GM12878 (cell line): Measurements from ENCODE around the gene ATP10A. TPM values are rescaled to one million over a fixed set of nuclear protein-coding genes. Genes with fewer than 3 reads are reported as not detected.

Experiments
- ATAC-seq: fragments of 200-7000 bp; cut with Tn5 transposase; 3 replicates; pipeline ENCODE4 v1.9.1; 2020; ENCODE audit warnings: mild to moderate bottlenecking, moderate library complexity
- BruUV-seq: library from RNA; stranded (reverse); fragments of 400-500 nt; replicated peaks from 2 replicates; lab custom pipeline; 2021; lab: Mats Ljungman, UMichigan
- CTCF ChIA-PET: fragments of 300-600 bp; sonication (Branson Sonifier 250); formaldehyde crosslinking; extraction: SDS; loops from one replicate; lab custom pipeline; 2021; ENCODE audit warnings: inconsistent platforms; lab: Yijun Ruan, JAX
- POLR2A ChIA-PET: fragments of 350-600 bp; formaldehyde crosslinking; extraction: SDS; loops from one replicate; lab custom pipeline; 2021; ENCODE audit warnings: inconsistent platforms; lab: Charles Lee
- RAD21 ChIA-PET: fragments of 300-600 bp; sonication (Branson Sonifier 250); formaldehyde crosslinking; loops from one replicate; lab custom pipeline; 2023; ENCODE audit warnings: antibody characterized with exemption; ENCODE audit not compliant: unreplicated experiment; lab: Charles Lee
- SMC1A ChIA-PET: fragments of 300-600 bp; sonication (Branson Sonifier 250); formaldehyde crosslinking; loops from one replicate; lab custom pipeline; 2023; ENCODE audit not compliant: unreplicated experiment, uncharacterized antibody; lab: Charles Lee
- DNase-seq: peaks from one replicate; pipeline ENCODE4 v3.0.0-alpha.2; 2011; ENCODE audit warnings: low read depth, low spot score
- FAIRE-seq: peaks from 3 replicates; lab custom pipeline; 2011; peaks lifted over from hg19 to GRCh38; lab: Jason Lieb, UNC
- H2AFZ ChIP-seq: 2 replicates; pipeline ENCODE4 v1.6.0; 2011; ENCODE audit warnings: low read depth, low read length, control low read depth; ENCODE audit not compliant: control insufficient read depth
- H3K27ac ChIP-seq: 2 replicates; pipeline ENCODE4 v1.5.1; 2011; ENCODE audit warnings: control low read depth; ENCODE audit not compliant: control insufficient read depth, insufficient read depth
- H3K27me3 ChIP-seq, 2 experiments: replicated peaks in 1 of 2; 2 replicates each; pipeline versions ENCODE4 v1.6.0 to v1.6.1; 2011; ENCODE audit warnings: low read length in 1 of 2; ENCODE audit not compliant: control insufficient read depth in 2 of 2, insufficient read depth in 2 of 2
- H3K36me3 ChIP-seq, 2 experiments: 2 replicates each; pipeline ENCODE4 v1.5.1; 2011; ENCODE audit warnings: low read length in 1 of 2; ENCODE audit not compliant: control insufficient read depth in 2 of 2, insufficient read depth in 2 of 2
- H3K4me1 ChIP-seq: 2 replicates; pipeline ENCODE4 v1.6.1; 2011; ENCODE audit warnings: mild to moderate bottlenecking, low read length, moderate library complexity, mixed read lengths; ENCODE audit not compliant: control insufficient read depth, insufficient read depth
- H3K4me2 ChIP-seq: 2 replicates; pipeline ENCODE4 v1.6.0; 2011; ENCODE audit warnings: control low read depth; ENCODE audit not compliant: control insufficient read depth, insufficient read depth
- H3K4me3 ChIP-seq: fragments of 200-600 bp; sonication (generic); 2 replicates; pipeline ENCODE4 v1.5.1; 2016
- H3K79me2 ChIP-seq: 2 replicates; pipeline ENCODE4 v1.6.0; 2011; ENCODE audit warnings: low read length; ENCODE audit not compliant: control insufficient read depth, insufficient read depth
- H3K9ac ChIP-seq: 2 replicates; pipeline ENCODE4 v1.8.0; 2011; ENCODE audit warnings: low read length, control low read depth, mixed read lengths; ENCODE audit not compliant: control insufficient read depth, insufficient read depth
- H3K9me3 ChIP-seq: replicated peaks from 3 replicates; pipeline ENCODE4 v1.5.1; 2011; ENCODE audit warnings: mild to moderate bottlenecking, low read length; ENCODE audit not compliant: control insufficient read depth, insufficient read depth
- H4K20me1 ChIP-seq: 2 replicates; pipeline ENCODE4 v1.6.0; 2011; ENCODE audit not compliant: control insufficient read depth, insufficient read depth
- CBX5 ChIP-seq: sonication (generic); IDR thresholded peaks from 2 replicates; pipeline ENCODE4 v1.6.1; 2016; ENCODE audit warnings: low read depth, moderate library complexity, mild to moderate bottlenecking, inconsistent platforms
- CEBPB ChIP-seq, 2 experiments: fragments of 150-350 bp in 1 of 2; IDR thresholded peaks; 2 replicates each; pipeline ENCODE4 v1.6.1; 2012 to 2014; ENCODE audit warnings: low read depth in 2 of 2, low read length in 2 of 2, borderline replicate concordance in 1 of 2, inconsistent platforms in 1 of 2
- CHD1 ChIP-seq: IDR thresholded peaks from 2 replicates; pipeline ENCODE4 v1.6.1; 2012; ENCODE audit warnings: low read depth, low read length, improper control_type of control experiment
- CREM ChIP-seq: IDR thresholded peaks from 2 replicates; pipeline ENCODE4 v1.6.1; 2014; ENCODE audit warnings: antibody characterized with exemption, low read depth
- DPF2 ChIP-seq: fragments of 450-650 bp; IDR thresholded peaks from 2 replicates; pipeline ENCODE4 v1.6.1; 2017; ENCODE audit warnings: mild to moderate bottlenecking
- EZH2 ChIP-seq: IDR thresholded peaks from 2 replicates; pipeline ENCODE4 v1.6.1; 2012; ENCODE audit warnings: low read depth, mild to moderate bottlenecking, control low read depth, inconsistent platforms, low read length, borderline replicate concordance; ENCODE audit not compliant: control insufficient read depth
- NFIC ChIP-seq: IDR thresholded peaks from 2 replicates; pipeline ENCODE4 v1.6.1; 2012; ENCODE audit warnings: low read depth, mild to moderate bottlenecking, inconsistent platforms, low read length, moderate library complexity
- NFYB ChIP-seq: IDR thresholded peaks from 2 replicates; pipeline ENCODE4 v1.6.1; 2011; ENCODE audit warnings: low read depth, mild to moderate bottlenecking, low read length, improper control_type of control experiment, moderate library complexity; ENCODE audit not compliant: insufficient read depth
- NR2C2 ChIP-seq: IDR thresholded peaks from 2 replicates; pipeline ENCODE4 v1.6.1; 2011; ENCODE audit warnings: borderline replicate concordance, low read depth; ENCODE audit not compliant: control insufficient read depth, insufficient read length
- POU2F2 ChIP-seq: IDR thresholded peaks from 3 replicates; pipeline ENCODE4 v1.6.1; 2011; ENCODE audit warnings: low read depth, mild to moderate bottlenecking, low read length, borderline replicate concordance
- SUZ12 ChIP-seq: fragments of 200-600 bp; sonication (generic); IDR thresholded peaks from one replicate; pipeline ENCODE4 v1.6.1; 2018; ENCODE audit warnings: antibody characterized with exemption, mild to moderate bottlenecking; ENCODE audit not compliant: unreplicated experiment
- TARDBP ChIP-seq: IDR thresholded peaks from 2 replicates; pipeline ENCODE4 v1.6.1; 2016; ENCODE audit warnings: borderline replicate concordance
- TCF7 ChIP-seq: IDR thresholded peaks from 2 replicates; pipeline ENCODE4 v1.6.1; 2014; ENCODE audit warnings: antibody characterized with exemption, borderline replicate concordance
- WGBS: methylation state at CpG from one replicate; pipeline ENCODE4 v1.1.6; 2016; ENCODE audit warnings: low lambda C conversion rate; ENCODE audit not compliant: insufficient replicate concordance, insufficient coverage; ENCODE audit errors: missing lambda C conversion rate; 5-methylcytosine and 5-hydroxymethylcytosine counted together
- in situ Hi-C: fragments of 300-500 bp; cut with MboI; formaldehyde crosslinking; loops from 9 replicates; pipeline ENCODE4 v1.14.3; 2018; ENCODE audit warnings: mixed read lengths
- intact Hi-C: fragments of 100-400 bp; cut with micrococcal nuclease; formaldehyde crosslinking; loops from one replicate; pipeline ENCODE4 v1.14.2; 2022; ENCODE audit not compliant: unreplicated experiment
- polyA plus RNA-seq, 11 experiments: library from polyadenylated mRNA; depleted of rRNA in 4 of 11; unstranded in 6 of 11; stranded (reverse) in 5 of 11; fragments of >200 nt; fragmentation: Nextera tagmentation in 4 of 11; fragmentation: Illumina TruSeq in 1 of 11; extraction: Ambion mirVana in 4 of 11; extraction: Trizol in 1 of 11; gene quantifications; 1 replicate in 1 of 11; 2 replicates in 10 of 11; pipeline versions ENCODE4 v1.2.1 to v1.2.3, GENCODE V29; 2011 to 2016; ENCODE audit warnings: inconsistent platforms in 2 of 11, missing spikeins in 2 of 11, low read depth in 1 of 11
- total RNA-seq, 4 experiments: library from RNA; depleted of rRNA in 3 of 4; stranded (reverse); fragments of >200 nt in 3 of 4; fragmentation: Illumina TruSeq in 1 of 4; extraction: Trizol in 1 of 4; gene quantifications; 2 replicates each; pipeline versions ENCODE4 v1.2.1 to v1.2.3, GENCODE V29; 2013 to 2021
- TF ChIP-seq, protein P1 (sequence below): fragments of 150-350 bp; IDR thresholded peaks from 2 replicates; pipeline ENCODE4 v1.6.1; 2014; ENCODE audit warnings: mild to moderate bottlenecking, low read depth, low read length

The ATP10A gene
- total and polyA plus RNA-seq, 10 of the 15 experiments (the other 5 are each of a cell fraction or from before 2014, with no cell fraction given), result 0.04 to 1.5 (median 0.31) TPM; not detected in 2

DNA sequence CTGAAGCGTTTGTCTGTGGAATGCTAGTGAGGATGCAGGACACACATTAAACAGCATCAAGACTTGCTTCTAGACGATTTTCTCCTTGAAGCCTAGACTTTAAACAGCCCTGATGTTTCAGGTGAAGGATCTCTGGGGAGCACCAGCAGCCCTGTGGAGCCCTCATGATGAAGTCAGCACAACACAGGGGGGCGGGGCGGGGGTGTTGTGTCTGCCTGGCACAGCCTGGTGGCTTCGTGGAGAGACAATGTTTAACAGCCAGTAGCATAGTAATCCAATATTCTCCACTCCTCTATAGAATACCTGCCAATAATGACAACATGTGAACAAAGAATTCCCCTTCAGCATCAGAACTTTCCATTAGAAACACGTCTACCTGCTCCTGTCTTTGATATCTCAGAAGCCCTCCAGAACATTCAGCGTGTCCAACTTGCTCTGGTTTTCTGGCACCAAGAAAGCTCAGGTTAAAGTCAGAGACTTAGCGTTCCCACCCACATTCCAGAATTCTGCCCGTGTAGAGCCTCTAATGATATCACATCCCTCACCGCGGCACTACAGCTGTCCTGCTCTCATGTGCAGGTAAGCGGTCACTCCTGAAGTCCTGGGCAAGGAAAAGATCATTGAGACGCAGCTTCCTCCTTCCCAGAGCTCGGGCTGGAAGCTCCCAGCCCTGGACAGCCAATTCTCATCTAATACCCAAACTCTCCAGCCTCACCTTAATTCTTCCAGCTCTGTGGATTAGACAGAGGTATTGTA is 98.0 kb downstream of the ATP10A start:
- H3K4me2 ChIP-seq, result no peak overlapping the region
- H3K27me3 ChIP-seq, result no peaks in the 10 kb centered on the region
- intact Hi-C loops (no loop called here), in situ Hi-C loops (loop anchor here (5.0 to 25.0 kb wide), 2 partner anchors 43 to 322 kb away; no protein-coding TSS in a partner anchor)
- 51% methylated on average over 14 of the region's 14 CpGs for WGBS
- SMC1A ChIA-PET, result no interaction called here
- H3K9ac ChIP-seq, result no peak overlapping the region
- H4K20me1 ChIP-seq, result no peaks in the 10 kb centered on the region
- H3K9me3 ChIP-seq, result no peaks in the 10 kb centered on the region; the same call in 2 of the 3 replicates
- FAIRE-seq (no peak), DNase-seq (no peak), ATAC-seq (no peak)
- H2AFZ ChIP-seq, result no peak overlapping the region
- BruUV-seq, result no TSS peak
- no peak for TF ChIP-seq EZH2
- no peak for TF ChIP-seq NFYB
- no peak for TF ChIP-seq SUZ12
- TF ChIP-seq POU2F2, result no peak
- H3K36me3 ChIP-seq, result no peaks in the 10 kb centered on the region
- H3K4me3 ChIP-seq, result no peak overlapping the region
- H3K27ac ChIP-seq, result no peak overlapping the region
- RAD21 ChIA-PET, result no interaction called here
- no peaks in the 10 kb centered on the region for H3K79me2 ChIP-seq
- H3K4me1 ChIP-seq, result no peaks in the 10 kb centered on the region
- POLR2A ChIA-PET, result no interaction called here
- CTCF ChIA-PET, result no interaction called here

DNA sequence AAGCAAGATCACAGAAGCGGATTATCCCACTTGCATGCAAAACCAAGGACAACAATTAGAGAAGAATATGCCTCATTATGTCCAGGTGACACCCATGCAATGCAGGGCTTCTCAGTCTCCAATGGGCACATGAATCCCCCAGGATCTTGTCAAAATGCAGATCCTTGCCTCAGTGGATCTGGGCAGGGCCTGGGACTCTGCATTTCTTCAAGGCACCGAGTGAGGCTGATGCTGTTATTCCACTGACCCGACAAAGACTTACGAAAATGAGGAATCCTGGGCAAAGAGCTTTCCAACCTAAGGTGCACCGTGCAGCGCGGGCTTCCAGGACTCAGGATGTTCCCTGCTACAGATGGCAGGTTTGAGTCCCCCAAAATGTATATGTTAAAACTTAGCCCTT is 99.2 kb downstream of the ATP10A start:
- in situ Hi-C loops, result loop anchor here (25.0 kb wide), 1 partner anchor 323 kb away; no protein-coding TSS in a partner anchor
- Histone ChIP-seq H3K79me2 (no peaks in the 10 kb centered on the region), H3K9me3 (no peaks in the 10 kb centered on the region; the same call in 2 of the 3 replicates), H3K4me1 (no peaks in the 10 kb centered on the region), H2AFZ (no peak overlapping the region), H3K36me3 (no peaks in the 10 kb centered on the region), H3K27ac (no peak overlapping the region), H3K4me3 (no peak overlapping the region), H3K4me2 (no peak overlapping the region), H3K27me3 (no peaks in the 10 kb centered on the region), H3K9ac (no peak overlapping the region), H4K20me1 (no peaks in the 10 kb centered on the region)
- ATAC-seq, result no peak
- ChIA-PET SMC1A (no interaction called here), CTCF (no interaction called here), POLR2A (no interaction called here), RAD21 (no interaction called here)
- 48% methylated on average over 7 of the region's 7 CpGs for WGBS
- FAIRE-seq, result no peak
- TF ChIP-seq CBX5 (no peak), TCF7 (no peak), CHD1 (no peak), DPF2 (no peak), CREM (no peak), TARDBP (no peak), NR2C2 (no peak), CEBPB (IDR thresholded peaks at IDR 0.05; ENCODE audit: borderline replicate concordance in 1 of 2, low read depth in 2 of 2, low read length in 2 of 2) (no peak), NFIC (no peak), SUZ12 (no peak)
- TF ChIP-seq, protein P1, sequence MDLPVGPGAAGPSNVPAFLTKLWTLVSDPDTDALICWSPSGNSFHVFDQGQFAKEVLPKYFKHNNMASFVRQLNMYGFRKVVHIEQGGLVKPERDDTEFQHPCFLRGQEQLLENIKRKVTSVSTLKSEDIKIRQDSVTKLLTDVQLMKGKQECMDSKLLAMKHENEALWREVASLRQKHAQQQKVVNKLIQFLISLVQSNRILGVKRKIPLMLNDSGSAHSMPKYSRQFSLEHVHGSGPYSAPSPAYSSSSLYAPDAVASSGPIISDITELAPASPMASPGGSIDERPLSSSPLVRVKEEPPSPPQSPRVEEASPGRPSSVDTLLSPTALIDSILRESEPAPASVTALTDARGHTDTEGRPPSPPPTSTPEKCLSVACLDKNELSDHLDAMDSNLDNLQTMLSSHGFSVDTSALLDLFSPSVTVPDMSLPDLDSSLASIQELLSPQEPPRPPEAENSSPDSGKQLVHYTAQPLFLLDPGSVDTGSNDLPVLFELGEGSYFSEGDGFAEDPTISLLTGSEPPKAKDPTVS, result no peak
- DNase-seq, result no peak
- intact Hi-C loops, result no loop called here
- BruUV-seq, result no TSS peak
